NCI-H69 (cell line): ENCODE data around the gene ZSCAN23.
"Not testable (repeated sequence)": the region's sequence is repeated elsewhere in the genome, so short reads cannot be mapped to it uniquely, and the experiment has no call there.

Experiments
- DNase-seq: peaks from one replicate; lab custom pipeline; 2025; lab: John Stamatoyannopoulos, UW

ZSCAN23 gene

GRCh38 chr6:28443112-28443773 lies at the start of gene ZSCAN23:
Gene ZSCAN23 (minus strand): TSS chr6:28443491. CDS start chr6:28436266, 7,225 bp downstream.
- peak; percentile 96 for DNase-seq

- no peak for DNase-seq
These were observed 48.7 kb upstream of the ZSCAN23 start for GRCh38 chr6:28491984-28492317.

GRCh38 chr6:28490205-28490890 lies 47.1 kb upstream of the ZSCAN23 start:
- peak; percentile 37 for DNase-seq

GRCh38 chr6:28489366-28490204 lies 46.3 kb upstream of the ZSCAN23 start:
- DNase-seq = peak; percentile 67

- DNase-seq = peak; percentile 80
These were observed 45.6 kb upstream of the ZSCAN23 start for GRCh38 chr6:28488916-28489365.

GRCh38 chr6:28486988-28487742 lies 43.9 kb upstream of the ZSCAN23 start:
- DNase-seq = no peak

GRCh38 chr6:28486533-28486932 lies 43.2 kb upstream of the ZSCAN23 start:
- DNase-seq = no peak

- no peak for DNase-seq
These were observed 42.2 kb upstream of the ZSCAN23 start for GRCh38 chr6:28485482-28485881.

- peak; percentile 6 for DNase-seq
These were observed 37.1 kb upstream of the ZSCAN23 start for GRCh38 chr6:28480253-28480932.

GRCh38 chr6:28478518-28478917 lies 35.2 kb upstream of the ZSCAN23 start:
- peak; percentile 75 for DNase-seq

GRCh38 chr6:28474441-28475219 lies 31.3 kb upstream of the ZSCAN23 start:
- peak; percentile 87 for DNase-seq

GRCh38 chr6:28469153-28469745 lies 26.0 kb upstream of the ZSCAN23 start:
- DNase-seq = not testable (repeated sequence)

- DNase-seq = no peak
These were observed 24.8 kb upstream of the ZSCAN23 start for GRCh38 chr6:28468056-28468455.

- no peak for DNase-seq
These were observed 19.1 kb upstream of the ZSCAN23 start for GRCh38 chr6:28462401-28462800.

GRCh38 chr6:28458568-28458967 lies 15.3 kb upstream of the ZSCAN23 start:
- DNase-seq = no peak

- no peak for DNase-seq
These were observed 5.8 kb upstream of the ZSCAN23 start for GRCh38 chr6:28449056-28449455.

- DNase-seq = not testable (repeated sequence)
These were observed 4.2 kb upstream of the ZSCAN23 start for GRCh38 chr6:28447512-28447906.

- peak; percentile 24 for DNase-seq
These were observed 3.7 kb upstream of the ZSCAN23 start for GRCh38 chr6:28446818-28447511.

GRCh38 chr6:28444759-28445158 lies 1.5 kb upstream of the ZSCAN23 start:
- peak; percentile 24 for DNase-seq

GRCh38 chr6:28442586-28442985 lies 705 bp downstream of the ZSCAN23 start:
- DNase-seq = no peak
